ENCODE measurements around the gene SH3BP2.

SH3BP2 gene

GRCh38 chr4:2839060-2839459 is 46.2 kb downstream of the SH3BP2 start:
- H3K36me3 ChIP-seq = peaks cover 4% of the 10 kb centered on the region
- peaks cover 7% of the 10 kb centered on the region; the same call in 1 of the 2 replicates for H3K9me3 ChIP-seq
- H3K4me2 ChIP-seq = no peak overlapping the region
- H3K4me1 ChIP-seq = peaks cover 60% of the 10 kb centered on the region
- no peak overlapping the region for H3K4me3 ChIP-seq
- peaks cover 26% of the 10 kb centered on the region for H4K20me1 ChIP-seq
- no peak overlapping the region for H3K27ac ChIP-seq
- no peak for TF ChIP-seq Cebpa-rat (IDR thresholded peaks at IDR 0.05)
- H3K9ac ChIP-seq = no peak overlapping the region
- peaks cover 4% of the 10 kb centered on the region; the same call in 1 of the 2 replicates for H3K27me3 ChIP-seq

- Histone ChIP-seq H3K27me3 (no peaks in the 10 kb centered on the region), H3K36me3 (no peaks in the 10 kb centered on the region), H3K9me3 (peaks cover 7% of the 10 kb centered on the region; the same call in 1 of the 2 replicates), H3K4me1 (peaks cover 55% of the 10 kb centered on the region), H4K20me1 (peaks cover 38% of the 10 kb centered on the region), H3K9ac (peak overlapping the region; percentile 92), H3K27ac (peak overlapping the region; percentile 89), H3K4me2 (peak overlapping the region; percentile 95), H3K4me3 (peak overlapping the region; percentile 90)
- TF ChIP-seq Cebpa-rat (IDR thresholded peaks at IDR 0.05) = no peak
Observed at GRCh38 chr4:2842687-2843262, 49.9 kb downstream of the SH3BP2 start.

GRCh38 chr4:2843263-2843940 is 50.5 kb downstream of the SH3BP2 start, which contains the start of gene ADD1:
ADD1 (plus strand) TSS chr4:2843844; CDS start chr4:2875916, 32,072 bp downstream.
- H3K36me3 ChIP-seq = no peaks in the 10 kb centered on the region
- H4K20me1 ChIP-seq = peaks cover 44% of the 10 kb centered on the region
- TF ChIP-seq Cebpa-rat (IDR thresholded peaks at IDR 0.05) = no peak
- H3K4me1 ChIP-seq = peaks cover 53% of the 10 kb centered on the region
- peak within 1 kb of the TSS; percentile 95 for H3K4me2 ChIP-seq
- H3K4me3 ChIP-seq = peak within 1 kb of the TSS; percentile 90
- H3K9me3 ChIP-seq = peaks cover 7% of the 10 kb centered on the region; the same call in 1 of the 2 replicates
- peak within 1 kb of the TSS; percentile 92 for H3K9ac ChIP-seq
- peak within 1 kb of the TSS; percentile 89 for H3K27ac ChIP-seq
- H3K27me3 ChIP-seq = no peaks in the 10 kb centered on the region

DNA sequence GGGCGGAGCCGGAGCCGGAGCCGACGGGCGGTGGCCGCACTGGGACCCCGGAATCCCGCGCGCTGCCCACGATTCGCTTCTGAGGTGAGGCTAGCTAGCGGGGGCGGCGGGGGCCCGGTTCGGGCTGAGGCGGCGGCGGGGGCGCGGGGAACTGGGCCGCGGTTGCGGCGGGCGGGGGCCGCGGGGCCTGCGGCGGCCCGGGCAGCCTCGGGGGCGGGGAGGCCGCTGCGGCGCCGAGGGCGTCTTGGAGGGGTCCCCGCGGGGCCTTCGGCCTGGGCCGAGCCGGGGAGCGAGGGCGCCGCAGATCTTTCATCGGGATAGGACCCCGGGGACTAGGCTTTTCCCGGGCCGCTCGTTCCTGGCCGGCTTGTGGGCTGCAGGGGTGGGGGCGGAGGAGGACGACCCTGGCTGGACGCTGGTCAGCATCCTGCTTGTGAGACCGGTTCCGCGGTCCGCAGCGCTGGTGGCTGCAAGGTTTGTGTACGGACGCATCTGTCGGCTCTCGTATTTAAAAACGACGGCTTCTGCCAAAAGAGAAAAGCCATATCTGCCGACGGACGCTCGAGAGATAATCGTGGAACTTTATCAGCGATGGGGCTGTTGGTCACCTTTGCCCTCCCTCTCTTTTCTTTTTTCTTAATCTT is 51.2 kb downstream of the SH3BP2 start:
- Histone ChIP-seq H3K4me3 (peak overlapping the region; percentile 90), H3K9me3 (peaks cover 7% of the 10 kb centered on the region; the same call in 1 of the 2 replicates), H3K4me2 (peak overlapping the region; percentile 89), H3K9ac (peak overlapping the region; percentile 92), H3K27ac (peak overlapping the region; percentile 89), H3K36me3 (no peaks in the 10 kb centered on the region), H4K20me1 (peaks cover 51% of the 10 kb centered on the region), H3K27me3 (no peaks in the 10 kb centered on the region), H3K4me1 (peaks cover 53% of the 10 kb centered on the region)
- TF ChIP-seq Cebpa-rat (IDR thresholded peaks at IDR 0.05) = no peak

DNA sequence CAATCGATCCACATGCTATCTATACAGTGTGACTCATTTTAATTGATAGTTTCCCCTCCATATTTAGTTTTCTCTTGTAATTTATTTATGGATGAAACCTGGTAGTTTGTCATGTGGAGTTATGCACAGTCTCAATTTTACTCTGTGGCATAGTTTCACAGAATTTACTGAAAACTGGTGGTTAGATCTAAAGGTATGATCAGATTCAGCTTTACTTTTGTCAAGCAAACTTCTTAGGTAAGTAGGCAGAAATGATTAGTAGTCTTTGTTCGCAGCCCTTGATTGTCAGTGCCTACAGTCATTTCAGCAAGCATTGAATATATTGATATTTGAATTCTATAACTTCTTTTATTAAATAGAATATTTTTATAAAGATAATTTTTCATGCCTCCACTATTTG is 53.3 kb downstream of the SH3BP2 start:
- no peak overlapping the region for H3K27ac ChIP-seq
- peaks cover 73% of the 10 kb centered on the region for H3K4me1 ChIP-seq
- H3K9ac ChIP-seq = no peak overlapping the region
- H3K9me3 ChIP-seq = no peaks in the 10 kb centered on the region
- peaks cover 72% of the 10 kb centered on the region for H4K20me1 ChIP-seq
- H3K4me2 ChIP-seq = no peak overlapping the region; the same call in 1 of the 2 replicates
- H3K4me3 ChIP-seq = no peak overlapping the region
- H3K27me3 ChIP-seq = no peaks in the 10 kb centered on the region
- no peaks in the 10 kb centered on the region for H3K36me3 ChIP-seq
- no peak for TF ChIP-seq Cebpa-rat (IDR thresholded peaks at IDR 0.05)

DNA sequence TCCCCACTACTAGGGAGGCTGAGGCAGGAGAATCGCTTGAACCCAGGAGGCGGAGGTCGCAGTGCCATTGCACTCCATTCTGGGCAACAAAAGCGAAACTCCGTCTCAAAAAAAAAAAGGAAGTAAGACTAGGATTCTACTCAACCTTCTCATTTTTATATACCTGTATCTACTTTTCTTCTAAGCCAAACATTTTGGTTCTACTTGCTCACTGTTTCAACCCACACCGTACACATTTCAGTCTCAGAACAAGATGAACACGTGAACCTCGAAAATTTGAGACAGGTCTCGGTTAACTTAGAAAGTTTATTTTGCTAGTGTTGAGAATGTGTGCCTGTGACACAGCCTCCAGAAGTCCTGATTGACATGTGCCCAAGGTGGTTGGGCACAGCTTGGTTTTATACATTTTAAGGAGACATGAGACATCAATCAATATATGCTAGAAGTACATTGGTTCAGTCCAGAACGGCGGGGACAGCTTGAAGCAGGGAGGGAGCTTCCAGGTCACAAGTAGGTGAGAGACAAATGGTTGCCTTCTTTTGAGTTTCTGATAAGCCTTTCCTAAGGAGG is 54.5 kb downstream of the SH3BP2 start:
- peak overlapping the region; percentile 31 for H3K4me2 ChIP-seq
- H3K36me3 ChIP-seq = no peaks in the 10 kb centered on the region
- no peak overlapping the region for H3K9ac ChIP-seq
- no peak overlapping the region for H3K27ac ChIP-seq
- H3K4me1 ChIP-seq = peaks cover 84% of the 10 kb centered on the region
- H3K27me3 ChIP-seq = no peaks in the 10 kb centered on the region
- no peak for TF ChIP-seq Cebpa-rat (IDR thresholded peaks at IDR 0.05)
- H4K20me1 ChIP-seq = peaks cover 84% of the 10 kb centered on the region
- no peaks in the 10 kb centered on the region for H3K9me3 ChIP-seq
- no peak overlapping the region for H3K4me3 ChIP-seq

DNA sequence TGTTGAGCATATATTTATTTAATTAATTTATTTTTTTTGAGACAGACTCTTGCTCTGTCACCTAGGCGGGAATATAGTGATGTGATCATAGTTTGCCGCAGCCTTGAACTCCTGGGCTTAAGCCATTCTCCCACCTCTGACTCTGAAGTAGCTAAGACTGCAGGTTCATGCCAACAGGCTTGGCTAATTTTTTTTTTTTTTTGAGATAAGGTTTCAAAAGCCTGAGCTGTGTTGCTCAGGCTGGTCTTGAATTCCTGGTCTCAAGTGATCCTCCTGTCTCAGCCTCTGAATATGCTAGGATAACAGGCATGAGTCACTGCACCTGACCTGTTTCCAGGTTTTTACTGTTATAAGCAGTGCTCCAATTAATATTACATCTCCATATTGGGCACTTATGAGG is 55.6 kb downstream of the SH3BP2 start:
- H3K36me3 ChIP-seq = peaks cover under 1% of the 10 kb centered on the region; the same call in 1 of the 2 replicates
- TF ChIP-seq Cebpa-rat (IDR thresholded peaks at IDR 0.05) = no peak
- no peaks in the 10 kb centered on the region for H3K9me3 ChIP-seq
- peaks cover 87% of the 10 kb centered on the region for H3K4me1 ChIP-seq
- peak overlapping the region; percentile 76; the same call in 1 of the 2 replicates for H3K4me2 ChIP-seq
- no peak overlapping the region for H3K4me3 ChIP-seq
- H4K20me1 ChIP-seq = peaks cover 95% of the 10 kb centered on the region
- no peak overlapping the region for H3K27ac ChIP-seq
- H3K27me3 ChIP-seq = no peaks in the 10 kb centered on the region
- H3K9ac ChIP-seq = no peak overlapping the region

DNA sequence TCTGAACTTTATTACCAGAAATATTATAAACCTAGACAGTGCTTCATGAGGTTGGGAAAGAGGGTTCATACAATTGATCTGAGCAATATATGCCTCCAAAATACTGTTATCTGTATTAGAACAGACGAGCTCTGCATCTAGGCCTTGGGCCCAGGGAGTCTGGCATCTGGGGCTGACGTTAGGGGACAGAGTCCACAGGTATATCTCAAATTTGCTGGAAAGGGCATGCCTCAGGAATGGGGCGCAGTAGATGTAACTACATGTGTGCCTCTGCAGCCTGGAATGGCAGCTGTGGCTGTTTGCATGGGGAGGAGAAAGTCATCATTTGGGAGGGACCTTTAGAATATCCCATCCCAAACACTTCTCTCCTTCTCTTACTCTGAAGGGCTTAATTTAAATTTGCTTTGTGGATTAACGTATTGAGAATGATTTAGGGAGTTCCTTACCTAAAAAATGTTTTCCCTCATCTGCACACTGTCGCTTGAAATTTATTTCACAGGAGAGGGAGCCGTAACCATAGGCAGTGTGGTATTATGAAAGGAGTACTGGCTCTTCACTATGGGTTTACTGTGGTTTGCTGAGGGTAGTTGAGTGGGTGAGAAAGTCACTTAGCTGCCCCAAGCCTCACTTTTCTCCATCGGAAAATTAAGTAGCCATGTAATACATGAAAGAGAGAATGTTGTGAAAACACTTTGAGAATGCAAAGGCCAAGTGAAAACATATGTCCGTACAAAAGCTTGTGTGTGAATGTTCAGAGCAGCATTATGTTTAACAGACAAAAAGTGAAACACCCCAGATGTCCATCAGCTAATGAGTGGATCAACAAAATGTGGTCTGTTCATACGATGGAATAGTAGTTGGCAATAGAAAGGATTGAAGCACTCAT is 56.6 kb downstream of the SH3BP2 start:
- no peak for TF ChIP-seq Cebpa-rat (IDR thresholded peaks at IDR 0.05)
- H3K4me2 ChIP-seq = peak overlapping the region; percentile 76
- no peaks in the 10 kb centered on the region for H3K9me3 ChIP-seq
- H3K4me3 ChIP-seq = no peak overlapping the region
- H3K27me3 ChIP-seq = no peaks in the 10 kb centered on the region
- H3K9ac ChIP-seq = no peak overlapping the region; the same call in 1 of the 2 replicates
- peaks cover 96% of the 10 kb centered on the region for H3K4me1 ChIP-seq
- peaks cover 11% of the 10 kb centered on the region for H3K36me3 ChIP-seq
- H4K20me1 ChIP-seq = peaks cover 99% of the 10 kb centered on the region
- no peak overlapping the region for H3K27ac ChIP-seq

Measured in BLaER1 (cell line).